Measurements from ENCODE around the gene ZNF415. TPM values are rescaled to one million over a fixed set of nuclear protein-coding genes. Genes with fewer than 3 reads are reported as not detected.
A peak's percentile ranks its signal among the peaks of the same experiment; 100 is the strongest.

ZNF415 gene
- total and polyA plus RNA-seq, 9 of the 15 experiments (the other 6 are each of a cell fraction or from before 2014, with no cell fraction given), result 0.06 to 0.82 (median 0.14) TPM; not detected in 2

GRCh38 chr19:53161123-53161522 is 28.4 kb upstream of the ZNF415 start (continued):
- TF ChIP-seq HCFC1 (IDR thresholded peaks at IDR 0.05; ENCODE audit: low read depth, low read length) (no peak), ZNF75A (CRISPR knock-in tag; IDR thresholded peaks at IDR 0.05) (no peak), MYC (IDR thresholded peaks at IDR 0.05; ENCODE audit: low read depth, low read length) (no peak), MYC (CRISPR knock-in tag; IDR thresholded peaks at IDR 0.05; ENCODE audit: borderline replicate concordance, low read depth) (no peak), ZC3H8 (IDR thresholded peaks at IDR 0.05) (no peak), MLLT1 (IDR thresholded peaks at IDR 0.05) (peak; percentile 55 to 90; a peak in 3 of 4 replicates), MED1 (CRISPR knock-in tag; IDR thresholded peaks at IDR 0.05; ENCODE audit: borderline replicate concordance) (no peak), TCF3 (CRISPR knock-in tag; IDR thresholded peaks at IDR 0.05) (peak; percentile 97), NCOR1 (IDR thresholded peaks at IDR 0.05) (peak; percentile 98), NUFIP1 (IDR thresholded peaks at IDR 0.05; ENCODE audit: partially characterized antibody) (no peak), HNRNPUL1 (IDR thresholded peaks at IDR 0.05; ENCODE audit: low read length) (no peak), BCOR (IDR thresholded peaks at IDR 0.05) (peak; percentile 82), BRD4 (IDR thresholded peaks at IDR 0.05) (no peak), ZNF12 (CRISPR knock-in tag; IDR thresholded peaks at IDR 0.05) (no peak)
- TF ChIP-seq, protein P1, sequence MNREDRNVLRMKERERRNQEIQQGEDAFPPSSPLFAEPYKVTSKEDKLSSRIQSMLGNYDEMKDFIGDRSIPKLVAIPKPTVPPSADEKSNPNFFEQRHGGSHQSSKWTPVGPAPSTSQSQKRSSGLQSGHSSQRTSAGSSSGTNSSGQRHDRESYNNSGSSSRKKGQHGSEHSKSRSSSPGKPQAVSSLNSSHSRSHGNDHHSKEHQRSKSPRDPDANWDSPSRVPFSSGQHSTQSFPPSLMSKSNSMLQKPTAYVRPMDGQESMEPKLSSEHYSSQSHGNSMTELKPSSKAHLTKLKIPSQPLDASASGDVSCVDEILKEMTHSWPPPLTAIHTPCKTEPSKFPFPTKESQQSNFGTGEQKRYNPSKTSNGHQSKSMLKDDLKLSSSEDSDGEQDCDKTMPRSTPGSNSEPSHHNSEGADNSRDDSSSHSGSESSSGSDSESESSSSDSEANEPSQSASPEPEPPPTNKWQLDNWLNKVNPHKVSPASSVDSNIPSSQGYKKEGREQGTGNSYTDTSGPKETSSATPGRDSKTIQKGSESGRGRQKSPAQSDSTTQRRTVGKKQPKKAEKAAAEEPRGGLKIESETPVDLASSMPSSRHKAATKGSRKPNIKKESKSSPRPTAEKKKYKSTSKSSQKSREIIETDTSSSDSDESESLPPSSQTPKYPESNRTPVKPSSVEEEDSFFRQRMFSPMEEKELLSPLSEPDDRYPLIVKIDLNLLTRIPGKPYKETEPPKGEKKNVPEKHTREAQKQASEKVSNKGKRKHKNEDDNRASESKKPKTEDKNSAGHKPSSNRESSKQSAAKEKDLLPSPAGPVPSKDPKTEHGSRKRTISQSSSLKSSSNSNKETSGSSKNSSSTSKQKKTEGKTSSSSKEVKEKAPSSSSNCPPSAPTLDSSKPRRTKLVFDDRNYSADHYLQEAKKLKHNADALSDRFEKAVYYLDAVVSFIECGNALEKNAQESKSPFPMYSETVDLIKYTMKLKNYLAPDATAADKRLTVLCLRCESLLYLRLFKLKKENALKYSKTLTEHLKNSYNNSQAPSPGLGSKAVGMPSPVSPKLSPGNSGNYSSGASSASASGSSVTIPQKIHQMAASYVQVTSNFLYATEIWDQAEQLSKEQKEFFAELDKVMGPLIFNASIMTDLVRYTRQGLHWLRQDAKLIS (CRISPR knock-in tag; IDR thresholded peaks at IDR 0.05), result no peak
- TF ChIP-seq, protein P2, sequence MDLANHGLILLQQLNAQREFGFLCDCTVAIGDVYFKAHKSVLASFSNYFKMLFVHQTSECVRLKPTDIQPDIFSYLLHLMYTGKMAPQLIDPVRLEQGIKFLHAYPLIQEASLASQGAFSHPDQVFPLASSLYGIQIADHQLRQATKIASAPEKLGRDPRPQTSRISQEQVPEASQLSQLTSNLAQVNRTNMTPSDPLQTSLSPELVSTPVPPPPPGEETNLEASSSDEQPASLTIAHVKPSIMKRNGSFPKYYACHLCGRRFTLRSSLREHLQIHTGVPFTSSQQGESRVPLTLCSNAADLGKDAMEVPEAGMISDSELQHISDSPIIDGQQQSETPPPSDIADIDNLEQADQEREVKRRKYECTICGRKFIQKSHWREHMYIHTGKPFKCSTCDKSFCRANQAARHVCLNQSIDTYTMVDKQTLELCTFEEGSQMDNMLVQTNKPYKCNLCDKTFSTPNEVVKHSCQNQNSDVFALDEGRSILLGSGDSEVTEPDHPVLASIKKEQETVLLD (IDR thresholded peaks at IDR 0.05), result peak; percentile 37; the same call in 1 of the 2 replicates
- TF ChIP-seq, protein P3, sequence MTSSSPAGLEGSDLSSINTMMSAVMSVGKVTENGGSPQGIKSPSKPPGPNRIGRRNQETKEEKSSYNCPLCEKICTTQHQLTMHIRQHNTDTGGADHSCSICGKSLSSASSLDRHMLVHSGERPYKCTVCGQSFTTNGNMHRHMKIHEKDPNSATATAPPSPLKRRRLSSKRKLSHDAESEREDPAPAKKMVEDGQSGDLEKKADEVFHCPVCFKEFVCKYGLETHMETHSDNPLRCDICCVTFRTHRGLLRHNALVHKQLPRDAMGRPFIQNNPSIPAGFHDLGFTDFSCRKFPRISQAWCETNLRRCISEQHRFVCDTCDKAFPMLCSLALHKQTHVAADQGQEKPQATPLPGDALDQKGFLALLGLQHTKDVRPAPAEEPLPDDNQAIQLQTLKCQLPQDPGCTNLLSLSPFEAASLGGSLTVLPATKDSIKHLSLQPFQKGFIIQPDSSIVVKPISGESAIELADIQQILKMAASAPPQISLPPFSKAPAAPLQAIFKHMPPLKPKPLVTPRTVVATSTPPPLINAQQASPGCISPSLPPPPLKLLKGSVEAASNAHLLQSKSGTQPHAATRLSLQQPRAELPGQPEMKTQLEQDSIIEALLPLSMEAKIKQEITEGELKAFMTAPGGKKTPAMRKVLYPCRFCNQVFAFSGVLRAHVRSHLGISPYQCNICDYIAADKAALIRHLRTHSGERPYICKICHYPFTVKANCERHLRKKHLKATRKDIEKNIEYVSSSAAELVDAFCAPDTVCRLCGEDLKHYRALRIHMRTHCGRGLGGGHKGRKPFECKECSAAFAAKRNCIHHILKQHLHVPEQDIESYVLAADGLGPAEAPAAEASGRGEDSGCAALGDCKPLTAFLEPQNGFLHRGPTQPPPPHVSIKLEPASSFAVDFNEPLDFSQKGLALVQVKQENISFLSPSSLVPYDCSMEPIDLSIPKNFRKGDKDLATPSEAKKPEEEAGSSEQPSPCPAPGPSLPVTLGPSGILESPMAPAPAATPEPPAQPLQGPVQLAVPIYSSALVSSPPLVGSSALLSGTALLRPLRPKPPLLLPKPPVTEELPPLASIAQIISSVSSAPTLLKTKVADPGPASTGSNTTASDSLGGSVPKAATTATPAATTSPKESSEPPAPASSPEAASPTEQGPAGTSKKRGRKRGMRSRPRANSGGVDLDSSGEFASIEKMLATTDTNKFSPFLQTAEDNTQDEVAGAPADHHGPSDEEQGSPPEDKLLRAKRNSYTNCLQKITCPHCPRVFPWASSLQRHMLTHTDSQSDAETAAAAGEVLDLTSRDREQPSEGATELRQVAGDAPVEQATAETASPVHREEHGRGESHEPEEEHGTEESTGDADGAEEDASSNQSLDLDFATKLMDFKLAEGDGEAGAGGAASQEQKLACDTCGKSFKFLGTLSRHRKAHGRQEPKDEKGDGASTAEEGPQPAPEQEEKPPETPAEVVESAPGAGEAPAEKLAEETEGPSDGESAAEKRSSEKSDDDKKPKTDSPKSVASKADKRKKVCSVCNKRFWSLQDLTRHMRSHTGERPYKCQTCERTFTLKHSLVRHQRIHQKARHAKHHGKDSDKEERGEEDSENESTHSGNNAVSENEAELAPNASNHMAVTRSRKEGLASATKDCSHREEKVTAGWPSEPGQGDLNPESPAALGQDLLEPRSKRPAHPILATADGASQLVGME (CRISPR knock-in tag; IDR thresholded peaks at IDR 0.05), result no peak

All from K562 (cell line).